NOMO-1 treated with dmso at 0.1 percent for 144 hours (cell line): ENCODE results near the gene MFSD11.
A peak's percentile ranks its signal among the peaks of the same experiment; 100 is the strongest.
"Not testable (repeated sequence)": the region's sequence is repeated elsewhere in the genome, so short reads cannot be mapped to it uniquely, and the experiment has no call there.

Source experiments
- DNase-seq: peaks from one replicate; lab custom pipeline; 2025; ENCODE audit not compliant: unreplicated experiment; lab: John Stamatoyannopoulos, UW

The MFSD11 gene

DNA sequence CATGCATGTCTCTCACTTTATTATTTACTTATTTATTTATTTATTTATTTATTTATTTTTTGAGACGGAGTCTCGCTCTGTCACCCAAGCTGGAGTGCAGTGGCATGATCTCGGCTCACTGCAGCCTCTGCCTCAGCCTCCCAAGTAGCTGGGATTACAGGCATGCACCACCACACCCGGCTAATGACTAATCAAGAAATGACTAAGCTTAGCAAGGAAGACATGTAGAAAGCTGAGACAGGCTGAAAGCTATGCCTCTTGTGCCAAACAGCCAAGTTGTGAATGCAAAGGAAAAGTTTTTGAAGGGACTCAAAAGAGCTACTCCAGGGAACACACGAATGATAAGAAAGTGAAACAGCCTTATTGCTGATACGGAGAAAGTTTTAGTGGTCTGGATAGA, 7.9 kb downstream of the MFSD11 start:
- not testable (repeated sequence) for DNase-seq

DNA sequence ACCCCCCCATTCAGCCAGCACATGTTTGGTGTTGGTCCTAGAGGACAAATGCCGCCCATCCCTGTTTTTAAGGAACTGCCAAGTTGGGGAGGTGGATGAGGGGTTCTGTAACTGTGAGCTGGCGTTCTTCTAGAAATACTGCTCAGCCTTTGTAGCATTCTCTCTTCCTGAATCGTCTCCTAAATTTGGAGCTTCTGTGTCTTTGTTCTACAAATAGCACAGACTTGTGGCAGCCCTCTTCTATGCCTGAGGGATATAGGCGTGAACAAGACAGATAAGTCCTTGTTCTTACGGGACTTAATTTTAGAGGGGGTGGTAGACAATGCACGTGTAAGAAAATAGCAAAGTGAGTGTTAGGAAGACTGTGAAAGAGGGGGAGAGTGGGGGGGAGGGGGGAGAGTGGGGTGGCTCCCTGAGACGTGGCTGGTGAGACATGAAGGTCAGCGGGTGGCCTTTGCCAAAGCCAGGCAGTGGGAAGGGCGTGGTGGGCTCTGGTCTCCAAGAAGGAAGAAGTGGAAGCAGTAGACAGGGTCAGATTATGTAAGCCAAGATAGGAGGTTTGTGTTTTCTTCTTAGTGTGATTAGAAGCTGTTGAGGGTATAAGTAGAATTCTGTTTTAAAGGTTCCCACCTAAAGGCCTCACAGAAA, 9.9 kb downstream of the MFSD11 start:
- DNase-seq, result no peak

DNA sequence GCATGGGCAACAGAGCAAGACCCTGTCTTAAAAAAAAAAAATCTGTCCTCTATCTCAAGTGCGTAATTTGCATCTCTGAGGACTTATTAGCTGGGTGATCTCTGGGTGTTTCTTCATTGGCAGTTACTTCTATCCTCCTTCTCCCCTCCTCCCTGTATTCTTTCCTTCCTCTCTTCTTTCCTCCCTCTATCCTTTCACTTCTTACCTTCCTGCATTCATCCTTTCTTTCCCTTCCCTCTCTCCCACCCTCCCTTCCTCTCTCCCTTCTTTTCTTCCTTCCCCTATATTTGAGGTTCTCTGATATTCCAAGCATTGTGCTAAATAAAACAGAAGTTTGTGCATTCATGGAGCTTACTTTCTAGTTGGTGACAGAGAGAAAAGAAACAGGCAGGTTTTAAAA, 10.7 kb downstream of the MFSD11 start:
- DNase-seq, result no peak

DNA sequence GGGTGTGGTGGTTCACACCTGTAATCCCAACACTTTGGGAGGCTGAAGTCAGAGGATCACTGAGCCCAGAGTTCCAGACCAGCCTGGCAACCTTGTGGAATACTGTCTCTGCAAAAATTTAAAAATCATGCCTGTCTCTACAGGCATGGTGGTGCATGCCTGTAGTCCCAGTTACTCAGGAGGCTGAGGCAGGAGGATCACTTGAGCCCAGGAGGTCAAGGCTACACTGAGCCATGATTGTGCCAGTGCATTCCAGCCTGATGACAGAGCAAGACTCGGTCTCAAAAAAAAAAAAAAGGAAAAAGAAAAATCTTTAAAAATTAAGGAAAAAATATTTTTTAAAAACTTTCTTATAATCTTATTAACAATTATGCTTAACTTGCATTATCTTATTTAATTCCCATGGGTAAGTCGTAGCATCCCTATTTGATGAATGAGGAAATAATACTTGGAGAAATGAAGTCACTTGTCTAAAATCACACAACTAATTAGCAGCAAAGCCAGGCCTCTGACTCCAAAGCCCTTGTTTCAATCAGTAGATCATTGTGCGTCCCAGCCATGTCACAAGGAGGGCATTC, 13.6 kb downstream of the MFSD11 start:
- DNase-seq, result no peak

DNA sequence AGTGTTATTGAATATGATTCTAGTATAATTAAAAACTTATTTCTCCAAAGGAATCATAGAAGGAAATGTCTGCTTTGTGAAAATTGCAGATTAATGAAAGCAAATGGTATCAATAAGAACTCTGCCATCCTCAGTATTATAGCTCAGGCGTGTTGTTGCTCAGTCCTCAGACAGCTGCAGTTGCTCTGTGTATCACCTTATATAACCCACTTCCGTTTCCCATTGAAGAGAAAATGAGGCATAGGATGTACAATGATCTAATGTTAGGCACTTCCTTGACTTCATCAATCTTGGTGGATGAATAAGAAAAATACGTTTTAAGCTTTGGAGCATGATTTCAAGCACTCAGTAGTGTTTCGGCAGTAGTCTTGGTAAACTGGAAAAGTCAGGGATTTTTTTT, 14.1 kb downstream of the MFSD11 start:
- no peak for DNase-seq

DNA sequence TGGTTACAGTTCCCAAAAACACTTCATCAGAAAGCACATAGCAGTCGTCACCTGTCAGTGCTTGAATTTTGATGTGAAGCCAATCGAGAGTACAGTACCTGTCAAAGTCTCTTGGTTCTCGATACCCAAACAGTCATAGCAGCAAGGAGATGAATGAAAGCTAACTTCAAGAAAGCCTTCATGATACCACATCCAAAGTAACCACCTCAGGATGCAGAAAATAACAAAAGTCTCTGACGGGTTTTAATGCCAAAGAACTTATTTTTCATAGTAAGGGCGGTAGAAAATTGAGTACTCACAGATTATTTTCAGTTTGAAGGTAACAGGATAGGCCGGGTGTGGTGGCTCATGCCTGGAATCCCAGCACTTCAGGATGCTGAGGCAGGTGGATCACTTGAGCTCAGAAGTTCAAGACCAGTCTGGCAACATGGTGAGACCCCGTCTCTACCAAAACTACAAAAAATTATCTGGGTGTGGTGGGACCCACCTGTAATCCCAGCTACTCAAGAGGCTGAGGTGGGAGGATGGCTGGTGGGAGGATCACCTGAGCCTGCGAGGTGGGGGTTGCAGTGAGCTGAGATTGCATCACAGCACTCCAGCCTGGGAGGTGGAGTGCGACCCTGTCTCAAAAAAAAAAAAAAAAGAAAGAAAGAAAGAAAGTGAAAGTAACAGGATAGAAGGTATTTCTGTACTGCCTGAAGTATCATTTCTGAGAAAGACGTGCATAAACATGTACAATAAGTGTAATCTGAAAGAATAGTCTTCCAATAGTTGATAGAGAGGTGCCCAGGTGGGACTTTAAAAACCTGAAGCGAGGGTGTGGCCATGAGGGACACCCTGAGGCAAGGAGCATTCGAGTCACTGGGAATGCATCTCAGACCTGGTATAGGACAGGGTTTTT, 15.4 kb downstream of the MFSD11 start:
- no peak for DNase-seq

DNA sequence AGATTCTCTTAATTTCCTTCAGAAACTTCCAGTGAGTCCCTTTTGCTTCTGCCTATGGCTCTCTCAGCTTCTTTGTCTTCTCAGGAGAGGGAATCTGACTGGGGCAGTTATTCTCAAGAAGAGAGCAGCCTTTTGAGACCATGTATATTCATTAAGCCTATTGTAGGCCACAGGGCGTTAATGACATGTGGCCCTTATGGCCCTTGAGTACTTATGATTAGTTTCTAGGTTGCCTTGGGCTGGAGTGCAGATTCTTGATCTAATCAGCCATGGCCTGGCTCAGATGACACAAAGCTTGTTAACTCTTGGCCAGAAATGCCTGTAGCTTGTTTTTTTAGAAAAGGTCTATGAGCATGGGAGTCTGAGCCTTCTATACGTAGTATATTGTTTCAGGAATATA, 17.4 kb downstream of the MFSD11 start:
- no peak for DNase-seq

DNA sequence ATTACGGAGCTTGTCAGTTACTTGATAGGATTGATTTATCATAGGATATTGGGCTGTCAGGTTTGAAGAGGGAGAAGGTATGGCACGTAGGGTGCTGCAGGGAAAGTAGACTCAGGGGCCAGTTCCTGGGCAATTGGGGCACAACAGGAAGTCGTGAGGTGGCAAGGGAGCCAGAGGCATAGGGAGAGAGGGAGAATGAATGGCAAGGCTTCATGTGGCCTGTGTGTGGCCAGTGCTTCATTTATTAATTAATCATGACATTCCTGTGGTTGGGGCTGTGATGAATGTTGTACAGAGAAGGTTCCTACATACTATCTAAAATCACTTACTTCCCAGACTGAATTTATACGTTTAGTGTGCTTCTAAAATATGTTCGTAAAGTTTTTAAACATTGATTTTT, 19.3 kb downstream of the MFSD11 start:
- DNase-seq, result no peak

DNA sequence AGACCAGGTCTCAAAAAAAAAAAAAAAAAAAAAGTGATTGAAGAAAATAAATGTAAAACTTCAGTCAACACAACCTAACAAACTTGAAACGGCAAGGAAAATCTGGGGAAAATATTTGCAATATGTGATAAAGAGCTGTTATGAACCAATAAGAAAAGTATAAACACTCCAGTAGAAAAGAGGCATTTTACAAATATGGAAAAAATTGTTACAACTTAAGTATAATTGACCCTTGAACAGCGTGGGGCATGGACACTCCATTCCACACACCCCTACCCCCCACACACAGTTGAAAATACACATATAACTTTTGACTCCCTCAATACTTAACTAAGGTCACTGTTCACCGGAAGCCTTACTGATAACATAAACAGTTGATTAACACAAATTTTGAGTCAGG, 20.7 kb downstream of the MFSD11 start:
- no peak for DNase-seq

DNA sequence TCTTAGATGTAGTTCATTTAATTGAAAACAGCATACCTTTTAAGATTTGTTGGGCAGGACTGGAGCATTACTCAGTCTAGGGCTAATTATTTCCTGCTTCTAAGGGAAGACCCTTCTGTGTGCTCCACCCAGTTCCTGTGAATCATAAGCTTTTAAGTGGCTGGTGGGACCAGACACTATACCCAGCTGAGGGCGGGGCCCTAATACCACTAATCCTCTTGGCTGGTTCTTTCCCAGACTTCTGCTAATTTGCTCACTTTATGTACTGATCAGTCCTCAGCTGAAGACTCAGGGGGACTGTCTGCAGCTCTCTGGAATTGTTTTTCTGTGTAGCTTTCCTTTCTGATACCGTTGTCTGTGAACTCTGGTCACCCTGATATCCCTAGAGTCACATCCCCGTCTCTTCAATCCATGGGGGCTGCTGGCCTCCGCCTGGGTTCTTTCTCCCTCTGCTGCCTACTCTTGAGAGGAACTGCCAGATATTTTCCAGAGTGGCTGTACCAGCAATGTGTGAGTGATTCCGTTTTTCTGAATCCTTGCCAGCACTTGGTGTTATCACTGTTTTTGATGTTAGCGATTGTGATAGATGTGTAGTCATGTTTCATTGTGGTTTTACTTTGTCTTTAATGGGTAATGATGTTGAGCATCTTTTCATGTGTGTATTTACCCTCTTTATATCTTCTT, 35.1 kb downstream of the MFSD11 start:
- DNase-seq, result peak; percentile 59

DNA sequence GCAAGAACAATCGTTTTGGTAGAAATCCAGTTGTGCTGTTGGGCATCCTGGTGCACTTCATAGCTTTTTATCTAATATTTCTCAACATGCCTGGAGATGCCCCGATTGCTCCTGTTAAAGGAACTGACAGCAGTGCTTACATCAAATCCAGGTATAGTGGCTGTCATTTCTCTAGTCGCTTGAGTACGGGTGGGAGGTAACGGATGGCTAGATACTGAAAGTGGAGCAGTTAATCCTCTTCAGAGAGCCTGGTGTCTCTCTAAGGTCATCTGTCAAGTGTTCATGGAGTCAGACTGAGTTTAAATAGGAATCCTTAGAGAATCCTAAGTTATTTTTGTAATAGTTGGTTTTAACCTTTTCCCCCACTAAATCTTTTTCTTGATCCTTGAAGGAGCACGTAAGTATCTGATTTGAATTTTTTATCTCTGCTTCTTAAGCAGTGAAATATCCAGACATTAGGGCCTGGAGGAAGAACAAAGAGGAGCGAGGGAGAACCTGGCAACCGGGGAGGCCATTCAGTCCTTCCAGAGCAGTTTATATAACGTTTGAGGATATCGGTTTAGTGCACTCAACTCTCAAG, 37.2 kb downstream of the MFSD11 start:
- no peak for DNase-seq

DNA sequence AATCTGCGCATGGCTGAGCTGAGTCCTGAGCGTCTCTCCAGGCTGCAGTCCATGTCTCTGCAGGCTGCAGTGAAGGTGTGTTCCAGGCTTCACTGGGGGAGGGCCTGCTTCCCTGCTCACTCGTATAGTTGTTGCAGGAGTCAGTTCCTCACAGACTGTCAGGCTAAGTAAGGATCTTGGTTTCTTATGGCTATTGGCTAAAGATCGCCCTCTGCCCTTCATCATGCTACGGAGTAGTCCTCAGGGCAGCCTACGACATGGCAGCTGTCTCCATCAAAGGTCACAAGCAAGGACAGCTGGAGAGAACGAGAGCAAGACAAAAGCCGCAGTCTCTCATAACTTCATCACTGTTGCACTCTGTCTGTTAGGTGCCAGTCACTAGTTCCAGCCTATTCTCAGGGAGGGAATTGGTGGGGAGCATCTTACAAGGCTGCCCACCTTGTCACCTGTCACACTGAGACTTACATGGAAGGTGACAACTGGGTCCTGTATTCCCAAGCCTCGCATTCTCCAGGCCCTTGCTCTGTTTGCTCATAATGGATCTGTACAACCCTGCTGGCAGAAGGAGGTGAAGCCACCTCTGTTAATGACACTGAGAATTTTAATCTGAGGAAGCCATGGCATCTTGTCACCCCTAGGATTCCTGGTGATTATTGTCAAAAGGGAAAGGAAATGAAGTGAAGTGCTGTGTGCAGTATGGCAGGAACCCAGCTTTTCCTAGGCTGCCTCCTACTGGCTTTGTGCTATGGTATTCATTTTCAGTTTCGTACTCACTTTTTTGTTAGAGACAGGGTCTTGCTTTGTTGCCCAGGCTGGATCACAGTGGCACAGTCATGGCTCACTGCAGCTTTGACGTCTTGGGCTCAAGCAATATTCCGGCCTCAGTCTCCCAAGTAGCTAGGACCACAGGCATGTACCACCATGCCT, 43.4 kb downstream of the MFSD11 start:
- DNase-seq, result no peak

DNA sequence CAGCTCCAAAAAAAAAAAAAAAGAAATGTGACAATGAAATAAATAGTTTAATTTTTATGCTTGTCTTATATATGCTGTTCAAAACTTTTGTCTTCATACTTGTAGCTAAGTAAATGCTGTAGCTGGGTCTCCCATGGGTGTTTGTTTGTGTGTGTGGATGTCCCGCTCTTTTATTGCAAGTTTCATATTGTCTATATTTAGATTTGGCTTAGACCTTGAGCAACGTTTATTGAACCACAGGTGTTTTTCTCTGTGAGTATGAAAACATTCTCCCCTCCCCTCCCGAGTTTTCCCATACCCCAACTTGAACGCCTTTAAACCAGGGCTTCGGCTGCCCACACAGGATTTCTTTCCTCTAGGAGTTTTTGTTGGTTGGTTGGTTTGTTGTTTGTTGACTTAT, 45.2 kb downstream of the MFSD11 start:
- no peak for DNase-seq

DNA sequence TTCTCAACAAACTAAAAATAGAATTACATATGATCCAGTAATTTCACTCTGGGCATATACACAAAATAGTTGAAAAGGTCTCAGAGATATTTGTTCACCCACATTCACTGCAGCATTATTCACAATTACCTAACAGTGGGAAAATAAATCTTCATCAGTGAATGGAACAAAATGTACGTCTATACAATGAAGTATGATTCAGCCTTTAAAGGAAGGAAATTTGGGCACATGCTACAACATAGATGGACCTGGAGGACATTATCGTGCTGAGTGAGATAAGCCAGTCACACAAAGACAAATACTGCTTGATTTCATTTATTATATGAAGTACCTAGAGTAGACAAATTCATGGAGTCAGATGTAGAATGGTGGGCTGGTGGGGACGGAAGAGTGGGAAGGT, 47.0 kb downstream of the MFSD11 start:
- DNase-seq, result no peak

DNA sequence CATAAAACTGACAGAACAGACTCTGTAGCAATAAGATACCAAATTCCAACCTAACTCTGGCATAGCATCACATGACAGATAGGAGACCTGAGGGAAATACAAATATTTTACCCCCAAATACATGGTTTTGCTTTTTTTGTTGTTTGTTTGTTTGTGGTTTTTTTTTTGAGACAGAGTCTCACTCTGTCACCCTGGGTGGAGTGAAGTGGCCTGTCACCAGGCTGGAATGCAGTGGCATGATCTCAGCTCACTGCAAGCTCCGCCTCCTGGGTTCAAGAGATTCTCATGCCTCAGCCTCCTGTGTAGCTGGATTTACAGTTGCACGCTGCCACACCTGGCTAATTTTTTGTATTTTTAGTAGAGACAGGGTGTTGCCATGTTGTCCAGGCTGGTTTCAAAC, 49.9 kb downstream of the MFSD11 start:
- not testable (repeated sequence) for DNase-seq

DNA sequence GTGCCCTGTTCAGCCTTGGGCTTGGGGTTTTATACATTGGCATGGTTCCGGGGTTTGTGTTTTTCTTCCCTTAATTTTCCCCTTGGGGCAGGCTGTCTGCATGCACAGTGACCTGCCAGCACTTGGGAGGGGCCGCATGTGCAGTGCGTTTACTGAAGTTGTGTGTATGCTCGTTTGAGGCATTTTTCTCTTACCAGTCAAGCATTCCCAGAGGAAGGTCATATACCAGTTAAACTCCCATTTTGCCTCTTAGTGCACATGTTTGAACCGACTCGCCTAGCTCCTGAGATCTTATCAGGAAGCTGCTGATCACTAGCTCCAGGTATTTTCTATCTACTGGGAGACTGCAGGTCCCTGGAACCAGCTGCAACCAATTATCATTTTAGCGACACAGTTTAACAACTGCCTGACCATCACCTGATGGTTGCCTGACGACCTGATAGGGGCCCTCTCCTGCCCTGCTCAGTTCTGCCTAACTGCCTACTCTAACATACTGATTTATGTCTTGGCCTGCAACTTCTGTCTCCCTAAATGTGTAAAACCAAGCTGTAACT, 51.4 kb downstream of the MFSD11 start:
- no peak for DNase-seq

DNA sequence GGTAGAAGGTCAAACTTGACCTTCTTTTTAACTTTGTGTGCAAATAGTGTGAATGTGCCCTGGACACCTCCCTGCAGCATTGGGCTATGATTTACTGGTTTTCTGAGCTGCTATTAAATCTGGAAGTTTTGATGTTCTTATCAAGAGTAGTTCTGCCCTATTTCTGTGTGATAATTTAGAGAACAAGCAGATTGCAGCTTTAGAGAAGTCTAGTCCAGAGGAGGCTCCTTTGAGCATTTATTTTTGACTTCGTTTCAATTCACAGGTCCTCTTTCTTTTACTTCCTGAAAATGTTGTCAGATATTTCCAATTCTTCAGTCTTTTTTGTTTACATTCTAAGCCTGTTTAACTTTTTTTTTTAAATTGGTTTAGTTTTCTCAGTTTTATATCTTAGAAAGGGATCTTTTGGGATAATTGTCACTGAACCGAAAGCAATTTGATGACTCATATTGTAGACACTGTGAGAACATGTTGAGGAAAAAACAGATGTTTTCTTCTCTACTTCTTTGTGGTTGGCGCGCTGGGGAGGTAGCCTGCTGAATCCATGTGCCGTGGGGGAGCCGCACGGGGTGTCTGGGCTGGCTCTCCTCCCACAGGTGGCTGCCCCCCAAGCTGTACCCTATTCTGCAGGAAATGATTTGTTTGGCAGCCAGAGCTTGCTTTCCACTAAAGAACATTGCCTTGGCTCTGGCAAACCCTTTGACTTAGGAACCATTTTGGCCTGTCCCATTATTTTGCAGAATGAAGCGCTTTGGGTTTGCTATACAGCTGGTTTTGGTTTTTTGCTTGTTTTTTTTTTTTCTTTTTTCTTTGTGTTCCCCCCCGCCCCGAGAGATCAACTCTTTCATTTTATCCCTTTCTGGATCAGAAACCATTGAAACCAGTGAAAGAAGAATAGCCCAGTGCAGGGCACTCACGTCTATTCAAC, 53.4 kb downstream of the MFSD11 start:
- DNase-seq, result peak; percentile 26

DNA sequence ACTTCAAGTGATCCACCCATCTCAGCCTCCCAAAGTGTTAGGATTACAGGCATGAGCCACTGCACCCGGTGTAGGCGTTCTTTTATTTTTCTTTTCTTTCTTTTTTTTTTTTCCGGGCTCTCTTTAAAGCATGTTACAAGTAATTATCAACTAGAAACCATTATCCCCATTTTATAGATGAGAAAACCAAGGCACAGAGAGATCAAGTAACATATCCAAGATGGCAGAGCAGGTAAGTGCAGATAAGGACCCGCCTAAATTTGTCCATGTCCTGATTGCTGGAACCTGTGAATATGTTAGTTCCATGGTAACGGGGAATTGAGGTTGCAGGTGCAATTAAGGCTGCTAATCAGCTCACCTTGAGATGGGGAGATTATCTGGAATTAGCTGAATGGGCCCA, 54.4 kb downstream of the MFSD11 start:
- no peak for DNase-seq

DNA sequence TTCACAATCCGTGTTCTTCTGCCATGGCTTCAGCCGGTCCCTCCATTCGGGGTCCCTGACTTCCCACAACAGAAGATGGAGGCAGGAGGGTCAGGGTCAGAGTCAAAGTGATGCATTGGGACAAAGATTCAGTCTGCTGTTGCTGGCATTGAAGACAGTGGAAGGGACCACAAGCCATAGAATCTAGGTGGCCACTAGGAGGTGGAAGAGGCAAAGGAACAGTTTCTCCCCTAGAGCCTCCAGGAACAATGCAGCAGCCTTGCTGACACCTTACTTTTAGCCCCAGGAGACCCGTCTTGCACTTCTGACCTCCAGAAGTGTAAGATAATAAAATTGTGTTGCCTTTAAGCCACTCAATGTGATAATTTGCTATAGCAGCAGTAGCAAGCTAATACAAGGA, 55.9 kb downstream of the MFSD11 start:
- DNase-seq, result no peak
